Eye (tissue), 1 donor: ENCODE measurements around the gene CHD1L.
"Not testable (repeated sequence)": the region's sequence is repeated elsewhere in the genome, so short reads cannot be mapped to it uniquely, and the experiment has no call there.

Experiments
- DNase-seq: peaks from one replicate; pipeline ENCODE4 v3.0.0-alpha.2; 2015

Gene CHD1L

GRCh38 chr1:147272042-147272441, 29.6 kb downstream of the CHD1L start:
- no peak for DNase-seq

DNA sequence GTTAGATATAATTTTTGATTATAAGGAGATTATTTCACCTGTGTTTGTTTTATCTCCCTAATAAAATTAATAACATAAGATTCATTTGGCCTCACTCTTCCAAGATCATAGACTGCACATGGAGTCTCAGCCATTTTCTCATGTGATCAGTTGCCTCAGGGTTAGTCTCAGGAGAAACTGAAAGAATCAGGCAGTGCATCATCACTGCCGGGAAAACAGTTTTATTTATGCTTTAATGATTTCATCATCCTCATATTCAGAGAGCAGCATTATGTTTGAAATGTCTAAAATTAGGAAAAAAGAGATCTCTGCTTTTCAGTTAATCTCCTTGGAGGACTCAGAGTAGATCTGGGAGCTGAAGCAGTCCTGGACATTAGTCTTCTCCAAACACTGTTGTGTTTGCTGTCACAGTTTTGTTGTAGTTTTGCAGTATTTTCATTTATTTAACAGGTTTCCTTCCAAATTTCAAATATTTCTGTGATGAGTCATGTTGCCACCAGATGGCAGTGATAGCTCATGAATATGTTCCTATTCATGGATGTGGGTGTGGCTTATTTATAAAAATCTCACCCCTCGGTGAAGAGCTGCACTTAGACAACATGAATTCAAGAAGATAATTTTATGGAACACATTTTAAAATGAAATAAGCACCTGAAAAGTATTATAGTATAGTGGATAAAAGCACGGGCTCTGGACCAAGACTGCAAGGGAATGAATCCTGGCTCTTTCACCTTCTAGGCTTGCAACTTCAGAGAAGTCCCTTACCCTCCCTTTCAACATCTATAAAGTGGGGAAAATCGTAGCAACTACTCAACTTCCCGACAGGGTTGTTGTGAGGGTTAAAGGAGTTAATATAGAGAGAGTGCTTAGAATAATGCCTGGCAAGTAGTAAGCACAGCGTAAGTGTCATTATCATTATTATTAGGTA, 31.2 kb downstream of the CHD1L start:
- DNase-seq, result peak; percentile 81

DNA sequence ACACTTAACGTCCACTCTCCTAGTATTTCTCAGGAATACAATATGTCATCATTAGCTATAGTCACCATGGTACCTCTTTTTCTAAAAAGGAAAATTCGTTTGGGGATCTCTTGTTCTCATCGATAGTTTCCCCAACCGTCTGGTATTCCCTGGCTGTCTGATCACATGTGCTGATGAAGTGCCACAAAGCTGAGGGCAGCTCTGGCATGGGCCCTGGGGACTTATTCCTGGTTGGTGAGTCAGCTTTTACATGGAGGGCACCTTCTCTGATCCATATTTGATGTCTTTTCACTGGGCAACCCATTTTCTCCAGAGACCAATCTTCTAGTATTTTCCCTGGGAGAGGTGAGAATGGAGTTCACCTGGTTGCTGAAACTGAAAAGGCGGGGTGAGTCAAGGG, 39.5 kb downstream of the CHD1L start:
- DNase-seq, result no peak

DNA sequence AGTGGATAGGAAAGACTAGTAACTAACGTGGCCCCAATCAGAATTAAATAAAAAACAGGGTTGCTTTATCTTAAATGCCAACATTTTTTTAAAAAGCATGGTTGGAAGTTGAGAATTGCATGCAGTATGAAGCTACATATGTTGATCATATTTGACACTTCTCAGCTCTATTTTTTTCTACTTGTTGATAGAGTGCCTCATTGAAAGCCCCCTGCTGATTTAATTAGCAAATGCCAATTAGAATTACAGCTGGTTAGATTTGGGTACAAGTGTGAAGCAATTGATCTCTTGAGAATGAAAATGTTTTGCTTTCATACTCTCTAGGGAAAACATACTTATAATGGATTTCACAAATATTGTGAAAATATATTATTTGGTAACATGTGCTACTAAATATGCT, 40.5 kb downstream of the CHD1L start:
- DNase-seq, result no peak

GRCh38 chr1:147287133-147287865, 44.8 kb downstream of the CHD1L start:
- DNase-seq, result no peak

DNA sequence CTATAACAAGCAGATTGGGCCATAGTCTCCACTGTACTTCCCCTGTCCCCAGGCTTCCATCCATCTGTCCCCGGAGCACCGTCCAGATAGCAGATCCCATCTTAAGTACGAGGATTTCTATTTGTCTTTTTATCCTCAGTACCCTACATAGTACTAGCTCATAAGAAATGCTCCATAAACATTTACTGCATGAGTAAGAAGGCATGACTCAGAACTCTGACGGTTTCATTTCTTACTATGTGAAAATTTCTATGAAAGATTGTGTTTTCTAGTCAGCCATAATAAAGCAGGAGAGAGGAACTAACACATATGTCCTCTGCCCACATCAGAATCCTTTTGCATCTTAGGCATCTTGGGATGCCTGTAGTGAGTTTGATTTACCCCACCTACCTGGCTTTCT, 49.5 kb downstream of the CHD1L start:
- DNase-seq, result no peak

- DNase-seq, result no peak
Measured at GRCh38 chr1:147292631-147293251, 50.3 kb downstream of the CHD1L start.

DNA sequence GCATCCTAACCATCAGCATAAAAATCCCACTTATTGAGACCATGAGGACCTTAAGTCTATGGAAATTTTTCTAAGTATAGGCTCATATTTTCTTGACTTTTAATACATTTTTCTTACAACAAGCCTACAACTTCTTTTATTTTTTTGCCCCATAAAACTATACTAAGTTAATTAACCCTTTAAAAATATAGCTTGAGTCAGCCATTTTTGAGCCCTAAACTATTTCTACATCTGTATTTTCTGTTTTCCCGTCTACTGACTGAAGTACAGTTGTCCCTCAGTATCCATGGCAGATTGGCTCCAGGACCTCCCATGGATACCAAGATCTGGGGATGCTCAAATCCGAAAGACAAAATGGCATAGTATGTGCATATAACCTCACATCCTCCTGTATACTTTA, 55.0 kb downstream of the CHD1L start:
- DNase-seq, result no peak

DNA sequence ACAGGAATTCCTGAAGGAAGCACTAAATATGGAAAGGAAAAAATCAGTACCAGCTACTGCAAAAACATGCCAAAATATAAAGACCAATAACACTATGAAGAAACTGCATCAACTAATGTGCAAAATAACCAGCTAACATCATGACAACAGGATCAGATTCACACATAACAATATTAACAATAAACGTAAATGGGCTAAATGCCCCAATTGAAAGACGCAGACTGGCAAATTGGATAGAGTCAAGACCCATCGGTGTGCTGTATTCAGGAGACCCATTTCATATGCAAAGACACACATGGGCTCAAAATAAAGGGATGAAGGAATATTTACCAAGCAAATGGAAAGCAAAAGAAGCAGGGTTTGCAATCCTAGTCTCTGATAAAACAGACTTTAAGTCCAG, 63.3 kb downstream of the CHD1L start:
- not testable (repeated sequence) for DNase-seq

DNA sequence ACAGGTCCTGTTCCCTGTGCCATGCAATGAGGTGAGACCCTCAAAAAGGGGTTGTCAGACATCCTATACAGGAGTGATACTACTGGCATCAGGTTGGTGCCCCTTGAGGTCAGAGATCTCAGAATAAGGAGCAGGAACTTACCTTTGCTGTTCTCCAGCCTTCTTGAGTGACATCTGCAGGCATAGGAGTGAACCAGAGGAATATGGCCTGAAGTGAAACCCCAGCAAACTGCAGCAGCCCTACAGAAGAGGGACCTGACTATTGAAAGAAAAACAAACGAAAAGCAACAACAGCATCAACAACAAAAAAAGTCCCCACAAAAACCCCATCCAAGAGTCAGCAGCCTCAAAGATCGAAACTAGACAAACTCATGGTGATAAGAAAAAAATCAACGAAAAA, 74.5 kb downstream of the CHD1L start:
- no peak for DNase-seq

DNA sequence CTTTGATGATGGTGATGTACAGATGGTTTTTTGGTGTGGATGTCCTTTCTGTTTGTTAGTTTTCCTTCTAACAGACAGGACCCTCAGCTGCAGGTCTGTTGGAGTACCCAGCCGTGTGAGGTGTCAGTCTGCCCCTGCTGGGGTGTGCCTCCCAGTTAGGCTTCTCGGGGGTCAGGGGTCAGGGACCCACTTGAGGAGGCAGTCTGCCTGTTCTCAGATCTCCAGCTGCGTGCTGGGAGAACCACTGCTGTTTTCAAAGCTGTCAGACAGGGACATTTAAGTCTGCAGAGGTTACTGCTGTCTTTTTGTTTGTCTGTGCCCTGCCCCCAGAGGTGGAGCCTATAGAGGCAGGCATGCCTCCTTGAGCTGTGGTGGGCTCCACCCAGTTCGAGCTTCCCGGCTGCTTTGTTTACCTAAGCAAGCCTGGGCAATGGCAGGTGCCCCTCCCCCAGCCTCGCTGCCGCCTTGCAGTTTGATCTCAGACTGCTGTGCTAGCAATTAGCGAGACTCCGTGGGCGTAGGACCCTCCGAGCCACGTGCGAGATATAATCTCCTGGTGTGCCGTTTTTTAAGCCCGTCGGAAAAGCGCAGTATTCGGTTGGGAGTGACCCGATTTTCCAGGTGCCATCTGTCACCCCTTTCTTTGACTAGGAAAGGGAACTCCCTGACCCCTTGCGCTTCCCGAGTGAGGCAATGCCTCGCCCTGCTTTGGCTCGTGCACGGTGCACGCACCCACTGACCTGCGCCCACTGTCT, 84.6 kb downstream of the CHD1L start:
- not testable (repeated sequence) for DNase-seq

GRCh38 chr1:147334292-147334691, 91.8 kb downstream of the CHD1L start:
- DNase-seq, result no peak

DNA sequence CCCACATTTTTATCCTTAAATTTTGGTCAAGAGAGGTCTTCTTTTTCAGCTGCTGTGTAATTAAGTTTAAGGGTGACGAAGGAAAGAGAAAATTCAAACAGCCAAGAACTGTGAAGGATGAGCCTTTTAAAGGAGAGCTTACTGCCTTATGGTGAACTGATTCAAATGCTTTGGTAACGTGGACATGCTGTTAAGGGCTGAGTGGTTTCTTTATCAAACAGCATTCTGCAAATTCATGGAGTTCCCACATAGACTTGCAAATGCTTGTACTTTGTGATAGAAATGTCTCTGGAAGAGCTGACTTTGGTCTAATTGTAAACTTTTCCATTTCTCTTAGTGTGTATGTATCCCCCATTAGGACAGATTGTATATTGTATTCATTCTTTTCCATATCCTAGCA, 93.8 kb downstream of the CHD1L start:
- no peak for DNase-seq

DNA sequence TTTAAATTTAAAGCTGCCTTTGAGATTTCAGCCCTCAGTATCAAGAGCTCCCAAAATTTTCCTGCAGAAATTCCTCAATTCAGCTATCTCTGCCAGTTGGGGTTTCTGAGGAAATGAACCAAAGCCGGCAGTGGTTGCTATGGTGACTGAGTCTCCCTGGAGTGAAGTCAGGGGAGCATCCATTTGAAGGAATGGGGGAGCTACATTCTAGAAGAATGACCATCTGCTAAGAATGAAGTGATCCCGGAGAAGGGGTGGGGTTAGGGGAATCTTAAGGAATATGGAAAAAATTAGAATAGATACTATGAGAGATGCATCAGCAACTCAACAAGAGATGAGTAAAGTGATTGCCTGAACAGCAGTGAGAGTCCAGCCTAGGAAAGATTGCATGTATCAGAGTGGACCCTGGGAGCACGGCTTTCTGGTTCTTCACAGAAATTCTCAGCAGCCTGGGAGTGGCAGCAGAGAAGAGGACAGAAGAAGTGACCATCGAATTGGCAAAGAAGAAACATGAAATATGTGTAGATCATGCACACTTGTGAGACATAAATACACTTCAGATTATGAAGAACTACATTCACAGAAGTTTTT, 94.7 kb downstream of the CHD1L start:
- DNase-seq, result peak; percentile 91

- DNase-seq, result no peak
Measured at GRCh38 chr1:147338571-147338970, 96.1 kb downstream of the CHD1L start.

DNA sequence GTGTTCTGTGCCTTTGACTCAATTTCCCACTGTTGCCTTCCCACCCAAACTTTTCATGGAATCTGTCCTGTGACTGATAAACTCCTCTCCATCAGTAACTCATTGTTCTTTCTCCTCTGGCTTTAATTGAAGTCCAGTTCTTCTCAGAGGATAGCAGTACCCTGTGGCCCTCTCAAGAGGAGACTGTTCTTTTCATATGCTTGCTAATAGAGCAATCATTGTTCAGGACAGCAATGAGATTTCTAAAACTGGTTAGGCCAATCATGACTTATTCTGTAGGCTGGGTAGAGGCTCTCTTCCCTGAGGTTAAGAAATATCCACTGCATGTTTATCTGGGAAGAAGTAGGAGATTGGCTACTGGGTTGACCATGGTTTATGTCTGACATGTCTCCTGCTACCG, 98.8 kb downstream of the CHD1L start:
- DNase-seq, result no peak
